ENCODE measurements around the gene FLACC1.

Gene FLACC1

GRCh38 chr2:201279079-201279478 is 78.1 kb downstream of the FLACC1 start:
- H3K4me3 ChIP-seq (ENCODE audit: low read depth, low read length) = no peak overlapping the region

- H3K4me3 ChIP-seq (ENCODE audit: low read depth, low read length) = no peak overlapping the region
Measured at GRCh38 chr2:201276511-201276910, 80.6 kb downstream of the FLACC1 start.

- H3K4me3 ChIP-seq (ENCODE audit: low read depth, low read length) = no peak overlapping the region
Measured at GRCh38 chr2:201275990-201276389, 81.2 kb downstream of the FLACC1 start.

GRCh38 chr2:201275069-201275468 is 82.1 kb downstream of the FLACC1 start:
- H3K4me3 ChIP-seq (ENCODE audit: low read depth, low read length) = no peak overlapping the region

GRCh38 chr2:201273330-201273983 is 83.7 kb downstream of the FLACC1 start:
- H3K4me3 ChIP-seq (ENCODE audit: low read depth, low read length) = no peak overlapping the region

GRCh38 chr2:201271917-201272316 is 85.2 kb downstream of the FLACC1 start:
- H3K4me3 ChIP-seq (ENCODE audit: low read depth, low read length) = no peak overlapping the region

- no peak overlapping the region for H3K4me3 ChIP-seq (ENCODE audit: low read depth, low read length)
Measured at GRCh38 chr2:201270293-201271001, 86.7 kb downstream of the FLACC1 start.

GRCh38 chr2:201269764-201270163 is 87.4 kb downstream of the FLACC1 start:
- H3K4me3 ChIP-seq (ENCODE audit: low read depth, low read length) = no peak overlapping the region

GRCh38 chr2:201267278-201268030 is 89.7 kb downstream of the FLACC1 start:
- no peak overlapping the region for H3K4me3 ChIP-seq (ENCODE audit: low read depth, low read length)

- no peak overlapping the region for H3K4me3 ChIP-seq (ENCODE audit: low read depth, low read length)
Measured at GRCh38 chr2:201266629-201267028, 90.5 kb downstream of the FLACC1 start.

- H3K4me3 ChIP-seq (ENCODE audit: low read depth, low read length) = no peak overlapping the region
Measured at GRCh38 chr2:201264472-201265173, 92.5 kb downstream of the FLACC1 start.

GRCh38 chr2:201263779-201264178 is 93.4 kb downstream of the FLACC1 start:
- H3K4me3 ChIP-seq (ENCODE audit: low read depth, low read length) = no peak overlapping the region

GRCh38 chr2:201262718-201263117 is 94.4 kb downstream of the FLACC1 start:
- H3K4me3 ChIP-seq (ENCODE audit: low read depth, low read length) = no peak overlapping the region

GRCh38 chr2:201261906-201262305 is 95.2 kb downstream of the FLACC1 start:
- no peak overlapping the region for H3K4me3 ChIP-seq (ENCODE audit: low read depth, low read length)

GRCh38 chr2:201261471-201261870 is 95.7 kb downstream of the FLACC1 start:
- H3K4me3 ChIP-seq (ENCODE audit: low read depth, low read length) = no peak overlapping the region

GRCh38 chr2:201260302-201260800 is 96.8 kb downstream of the FLACC1 start, which contains the start of gene CASP8:
Gene CASP8 (plus strand): TSS chr2:201260536. CDS start chr2:201266487, 5,951 bp downstream.
- H3K4me3 ChIP-seq (ENCODE audit: low read depth, low read length) = no peak within 1 kb of the TSS

- no peak overlapping the region for H3K4me3 ChIP-seq (ENCODE audit: low read depth, low read length)
Measured at GRCh38 chr2:201258666-201259615, 98.2 kb downstream of the FLACC1 start.

- H3K4me3 ChIP-seq (ENCODE audit: low read depth, low read length) = no peak overlapping the region
Measured at GRCh38 chr2:201257956-201258665, 99.0 kb downstream of the FLACC1 start.

GRCh38 chr2:201257381-201257955 is 99.7 kb downstream of the FLACC1 start:
- no peak overlapping the region for H3K4me3 ChIP-seq (ENCODE audit: low read depth, low read length)

Measured in iPS-11a (cell line).